CD4-positive, alpha-beta T cell treated with Interleukin-21 for 1 hour (primary cell): ENCODE results near the gene SLIT3.

Source experiments
- DNase-seq: peaks from one replicate; pipeline ENCODE4 v3.0.0-alpha.2; 2020

Gene SLIT3

DNA sequence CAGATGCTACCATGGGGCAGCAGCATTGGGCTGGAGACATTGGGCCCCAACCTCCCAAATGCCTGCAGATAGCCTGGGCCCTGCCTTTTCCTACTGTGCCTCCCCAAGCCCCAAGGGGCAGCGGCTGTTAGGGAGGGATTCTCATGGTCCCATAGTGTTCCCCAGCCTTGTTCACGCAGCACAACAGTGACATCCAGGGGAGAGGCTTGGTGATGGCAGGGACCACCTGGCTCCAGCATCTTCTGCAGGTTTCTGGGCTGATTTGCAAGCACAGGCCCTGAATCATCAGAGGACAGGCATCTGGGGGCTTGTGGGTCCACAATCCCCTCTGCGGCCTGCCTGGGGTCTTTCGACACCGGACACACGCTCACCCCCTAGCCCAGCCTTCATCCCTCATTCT is 354.6 kb downstream of the SLIT3 start:
- DNase-seq: no peak

DNA sequence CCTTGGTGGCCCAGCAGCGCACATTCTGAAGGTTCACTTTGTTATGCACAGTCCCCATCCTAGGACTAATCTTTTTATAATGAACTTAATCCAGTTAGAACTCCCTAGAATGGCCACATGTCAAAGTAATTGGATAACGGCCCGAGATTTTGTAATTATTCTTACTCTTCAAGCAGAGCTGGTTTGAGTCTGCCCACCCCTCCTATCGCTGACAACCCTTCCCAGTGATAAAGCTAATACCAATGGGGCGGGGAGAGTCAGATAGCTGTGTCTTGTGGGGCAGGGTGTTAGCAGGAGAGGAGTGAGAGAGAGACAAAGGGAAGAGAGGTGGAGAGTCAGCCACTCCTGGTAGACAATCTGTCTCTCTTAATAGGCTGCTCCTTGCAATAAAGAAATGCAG is 356.9 kb downstream of the SLIT3 start:
- no peak for DNase-seq

DNA sequence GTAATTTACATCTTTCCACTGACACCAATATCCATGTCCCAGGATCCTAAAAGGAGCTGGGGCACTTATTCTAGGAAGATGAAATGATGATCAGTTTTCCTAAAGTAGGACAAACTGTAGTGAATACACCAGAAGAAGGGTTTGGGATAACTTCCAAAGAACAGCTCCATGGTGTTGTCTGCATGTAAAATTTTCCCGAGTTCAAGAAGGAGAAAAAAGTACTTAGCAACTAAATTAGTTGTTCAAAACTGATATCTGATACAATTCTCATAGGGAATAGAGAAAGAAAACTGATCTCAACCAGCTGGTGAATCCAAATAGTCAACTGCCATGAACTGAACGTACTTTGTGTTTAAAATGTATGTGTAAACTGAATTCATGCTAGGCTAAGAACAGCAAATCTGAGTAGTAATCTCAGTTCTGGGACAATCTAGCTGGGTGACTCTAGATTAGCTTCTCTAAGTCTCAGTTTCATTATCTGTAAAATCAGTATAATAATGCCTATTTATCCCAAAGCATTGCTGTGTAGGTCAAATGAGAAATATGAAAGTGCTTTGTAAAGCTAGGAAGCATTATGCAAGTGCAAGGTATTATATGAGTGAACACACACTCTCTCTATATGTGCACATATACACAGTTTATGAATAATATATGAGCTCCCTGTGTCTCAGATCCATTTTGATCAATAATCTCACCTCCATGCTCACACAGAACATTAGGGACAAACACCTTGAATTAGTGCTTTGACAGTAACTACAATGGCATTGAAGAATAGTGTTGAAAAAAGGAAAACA is 357.7 kb downstream of the SLIT3 start:
- no peak for DNase-seq

DNA sequence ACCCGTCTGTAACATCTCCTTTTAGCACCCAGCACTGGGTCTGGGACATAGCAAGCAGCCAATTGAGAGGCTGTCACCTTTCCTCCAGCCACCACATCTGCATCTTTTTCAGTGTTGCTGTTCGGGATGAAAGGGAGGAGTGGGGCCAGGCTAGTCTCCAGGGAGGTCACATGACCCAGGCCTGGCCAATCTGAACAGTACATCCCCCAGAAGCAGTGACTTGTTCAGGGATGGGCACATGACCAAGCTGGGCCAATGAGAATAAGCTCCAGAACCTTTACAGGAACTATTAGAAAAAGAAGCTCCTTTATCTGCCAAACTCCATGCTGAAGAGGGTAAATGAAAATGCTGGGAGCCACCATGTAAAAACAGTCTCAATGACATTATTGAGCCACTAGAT is 359.0 kb downstream of the SLIT3 start:
- no peak for DNase-seq

DNA sequence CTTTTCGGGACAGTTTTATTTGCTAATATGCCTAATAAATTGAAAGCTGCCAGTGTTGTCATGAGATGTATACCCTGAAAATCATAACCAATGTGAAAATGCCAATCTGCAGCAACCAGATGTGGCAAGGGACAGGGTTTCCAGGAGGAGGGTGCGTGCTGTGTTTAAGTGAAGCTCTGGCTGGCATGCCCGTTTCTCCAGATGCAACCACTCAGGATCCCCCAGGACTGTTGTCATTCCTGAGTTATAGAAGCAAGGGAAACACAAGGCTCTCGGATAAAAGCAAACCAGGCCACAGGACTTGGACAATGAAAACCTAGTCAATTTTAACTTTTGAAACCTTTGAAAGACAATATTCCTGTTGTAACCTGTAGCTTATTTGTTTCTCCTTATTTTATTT is 360.2 kb downstream of the SLIT3 start:
- DNase-seq: no peak

- no peak for DNase-seq
These were observed 360.9 kb downstream of the SLIT3 start for GRCh38 chr5:168939887-168940544.

DNA sequence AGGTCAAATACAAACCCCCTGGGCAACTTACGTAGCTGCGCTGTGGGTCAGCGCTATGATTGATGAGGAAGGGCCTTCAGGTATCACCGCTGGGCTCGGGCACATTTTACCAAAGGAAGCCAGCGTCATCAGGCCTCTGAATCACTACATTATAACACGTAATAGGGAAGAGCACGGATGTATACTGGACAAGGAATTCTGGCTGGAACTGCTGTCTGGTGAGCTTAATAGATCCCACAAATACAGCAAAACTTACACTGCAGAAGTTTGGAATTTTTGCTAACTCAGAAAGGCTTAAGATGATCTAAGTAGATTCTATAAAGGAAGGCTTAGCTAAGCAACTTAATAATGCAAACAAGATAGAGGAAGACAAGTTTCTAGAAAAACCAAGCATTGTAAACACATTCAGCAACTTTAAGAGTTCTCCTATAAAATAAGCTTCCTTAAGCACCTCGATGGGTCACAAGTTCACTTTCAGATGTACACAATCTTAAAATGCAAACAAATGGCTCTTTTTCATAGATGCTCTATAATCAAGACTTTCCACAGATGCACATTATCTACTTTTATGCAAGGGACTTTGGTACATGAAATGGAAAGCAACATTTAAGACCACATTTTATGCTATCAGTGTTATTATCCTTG is 361.7 kb downstream of the SLIT3 start:
- DNase-seq: no peak

DNA sequence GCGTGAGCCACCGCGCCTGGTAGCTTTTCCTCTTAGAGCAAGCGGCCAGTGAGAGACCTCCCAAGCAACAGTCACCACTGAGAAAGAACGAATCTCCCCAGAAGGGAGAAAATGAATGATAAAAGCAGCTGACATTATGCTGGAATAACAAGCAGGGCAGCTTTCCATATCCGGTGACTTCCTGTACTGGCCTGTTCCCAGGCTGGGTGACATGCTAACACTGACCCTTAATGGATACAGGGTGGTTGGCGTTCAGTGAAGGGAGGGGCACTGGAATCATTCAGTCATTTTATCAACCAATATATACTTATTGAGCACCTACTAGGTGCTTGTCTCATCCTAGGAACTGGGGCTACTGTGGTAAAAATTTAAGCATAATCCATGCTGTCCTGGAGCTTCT is 364.4 kb downstream of the SLIT3 start:
- DNase-seq: no peak

GRCh38 chr5:168935183-168935582 is 365.8 kb downstream of the SLIT3 start:
- no peak for DNase-seq

DNA sequence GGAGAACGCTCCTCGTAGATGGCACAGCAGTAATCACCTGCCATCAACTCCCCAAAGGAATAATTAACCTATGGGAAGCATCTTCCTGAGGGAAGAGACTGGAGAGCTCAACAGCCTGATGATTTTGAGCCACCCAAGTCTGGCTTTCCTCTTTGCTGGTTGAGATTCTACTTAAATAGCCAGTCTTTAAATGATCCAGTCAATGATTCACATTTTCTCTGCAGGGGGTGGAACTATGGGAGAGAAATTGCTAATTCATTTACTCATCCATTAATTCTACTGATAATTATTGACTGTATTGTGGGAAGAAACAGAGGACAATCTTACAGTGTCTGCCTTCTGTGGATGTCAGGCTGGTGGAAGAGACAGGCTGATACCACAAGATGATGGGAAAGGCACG is 366.8 kb downstream of the SLIT3 start:
- no peak for DNase-seq

- no peak for DNase-seq
These were observed 368.3 kb downstream of the SLIT3 start for GRCh38 chr5:168932400-168933189.

GRCh38 chr5:168931638-168932345 is 369.1 kb downstream of the SLIT3 start:
- DNase-seq: no peak

DNA sequence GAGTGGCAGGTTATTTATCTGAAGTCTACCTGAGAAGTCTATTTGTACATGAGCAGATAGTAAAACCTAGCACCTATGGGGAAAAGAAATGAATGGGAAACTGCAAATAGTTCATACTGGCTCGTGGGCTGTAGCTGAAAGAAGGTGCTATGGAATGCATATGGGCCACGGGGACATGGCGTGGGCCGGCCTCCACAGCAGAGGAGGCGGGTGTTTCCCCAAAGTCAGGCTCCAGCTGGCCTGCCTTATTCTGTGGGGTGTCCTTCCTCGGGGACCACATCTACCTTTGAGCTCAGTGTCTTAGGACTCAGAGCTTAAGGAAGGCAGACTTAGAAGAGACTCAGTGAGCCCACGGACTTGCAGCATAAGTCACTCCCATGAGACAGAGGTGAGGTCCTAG is 371.3 kb downstream of the SLIT3 start:
- DNase-seq: no peak

- DNase-seq: no peak
These were observed 375.8 kb downstream of the SLIT3 start for GRCh38 chr5:168925160-168925559.

GRCh38 chr5:168921147-168921866 is 379.6 kb downstream of the SLIT3 start:
- DNase-seq: no peak

GRCh38 chr5:168920019-168920810 is 380.7 kb downstream of the SLIT3 start:
- no peak for DNase-seq

GRCh38 chr5:168917947-168918600 is 382.9 kb downstream of the SLIT3 start:
- DNase-seq: no peak

DNA sequence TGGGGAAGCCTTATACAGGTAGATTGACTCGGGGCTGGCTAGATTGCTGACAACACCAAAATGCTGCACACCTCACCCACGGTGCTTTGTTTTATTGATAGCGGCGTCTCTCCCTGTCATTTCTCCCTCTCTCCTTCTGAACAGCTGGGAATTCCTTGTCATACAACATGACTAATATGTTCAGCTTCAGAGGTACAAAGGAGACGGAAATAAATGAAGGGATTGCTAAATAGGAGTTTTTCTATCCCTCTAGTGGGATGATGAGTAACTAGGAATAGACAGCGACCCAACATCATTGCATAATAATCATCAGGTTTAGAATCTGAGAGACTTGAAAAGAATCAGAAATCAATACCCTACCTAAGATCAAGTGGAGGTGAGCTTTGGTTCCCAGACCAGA is 384.1 kb downstream of the SLIT3 start:
- no peak for DNase-seq

GRCh38 chr5:168916266-168916665 is 384.7 kb downstream of the SLIT3 start:
- no peak for DNase-seq

GRCh38 chr5:168914491-168914890 is 386.4 kb downstream of the SLIT3 start:
- no peak for DNase-seq

DNA sequence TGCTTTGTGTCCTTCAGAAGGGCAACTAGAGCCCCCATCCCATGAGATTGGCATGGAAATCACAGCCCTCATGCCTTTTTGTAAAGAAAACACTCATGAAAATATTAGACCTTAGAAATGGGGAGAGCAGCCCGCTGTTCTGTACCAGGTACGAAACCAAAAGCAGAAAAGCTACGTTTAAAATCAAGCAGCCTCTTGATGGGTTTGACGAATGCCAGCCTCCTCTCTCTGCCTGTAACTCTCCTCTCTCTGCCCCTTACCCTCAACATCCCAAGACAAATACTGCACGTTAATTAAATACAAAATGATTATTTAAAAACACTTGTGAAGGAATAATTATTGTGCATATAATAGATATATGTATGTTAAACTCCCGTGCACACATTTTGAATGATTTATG is 390.1 kb downstream of the SLIT3 start:
- no peak for DNase-seq
